ENCODE data around the gene PRAC2.

PRAC2 gene

GRCh38 chr17:48720266-48721008, 2.5 kb upstream of the PRAC2 start:
- DNase-seq: no peak

GRCh38 chr17:48721009-48721402, 2.0 kb upstream of the PRAC2 start:
- no peak for DNase-seq

- no peak for DNase-seq
Observed at GRCh38 chr17:48722201-48722907, 631 bp upstream of the PRAC2 start, which contains the start of gene PRAC1. Gene PRAC1, minus strand, starts transcription at chr17:48722518. Its CDS starts 126 bp downstream, at chr17:48722392.

GRCh38 chr17:48723423-48724250, 652 bp downstream of the PRAC2 start:
- DNase-seq: no peak

GRCh38 chr17:48724251-48725003, 1.4 kb downstream of the PRAC2 start:
- peak; percentile 94 for DNase-seq

- DNase-seq: no peak
Observed at GRCh38 chr17:48725004-48725287, 2.0 kb downstream of the PRAC2 start.

- no peak for DNase-seq
Observed at GRCh38 chr17:48725288-48726064, 2.5 kb downstream of the PRAC2 start.

- DNase-seq: no peak
Observed at GRCh38 chr17:48726114-48726915, 3.3 kb downstream of the PRAC2 start.

GRCh38 chr17:48726916-48727286, 3.9 kb downstream of the PRAC2 start:
- DNase-seq: no peak

- DNase-seq: no peak
Observed at GRCh38 chr17:48727415-48728175, 4.6 kb downstream of the PRAC2 start.

GRCh38 chr17:48728232-48729231, 5.5 kb downstream of the PRAC2 start, which contains the start of gene HOXB13:
Gene HOXB13, minus strand, starts transcription at chr17:48728750. Its CDS starts 157 bp downstream, at chr17:48728593.
- no peak for DNase-seq

GRCh38 chr17:48729335-48730239, 6.6 kb downstream of the PRAC2 start:
- DNase-seq: no peak

- DNase-seq: no peak
Observed at GRCh38 chr17:48730240-48730550, 7.2 kb downstream of the PRAC2 start.

- no peak for DNase-seq
Observed at GRCh38 chr17:48731355-48731754, 8.4 kb downstream of the PRAC2 start.

GRCh38 chr17:48732688-48733629, 10.0 kb downstream of the PRAC2 start:
- DNase-seq: no peak

GRCh38 chr17:48733632-48734328, 10.8 kb downstream of the PRAC2 start:
- no peak for DNase-seq

Data from hematopoietic multipotent progenitor cell treated with erythropoietin and hydrocortisone succinate and interleukin-3 and kit ligand, for 6 days (in vitro differentiated cells).